Measurements from ENCODE around the gene SLC13A3.

DNA sequence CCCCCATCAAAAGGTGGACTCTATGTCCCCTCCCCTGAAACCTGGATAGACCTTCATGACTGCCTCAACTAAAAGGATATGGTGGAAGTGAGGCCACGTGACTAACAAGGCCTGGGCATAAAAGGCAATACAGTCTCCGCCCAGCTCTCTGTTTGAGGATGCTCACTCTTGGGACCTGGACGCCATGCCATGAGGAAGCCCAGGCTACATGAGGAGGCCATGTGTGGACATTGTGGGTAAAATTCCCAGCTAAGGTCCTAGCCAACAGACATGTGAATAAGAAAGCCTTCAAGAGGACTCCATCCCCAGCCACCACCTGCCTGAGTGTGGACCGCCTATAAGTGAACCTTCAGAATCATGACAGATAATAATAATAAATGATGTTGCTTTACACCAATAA, 130.7 kb downstream of the SLC13A3 start:
- no peak for TF ChIP-seq CTCF (conservative IDR thresholded peaks at IDR 0.05; ENCODE audit: low read depth, low read length)
- no peak for TF ChIP-seq EZH2 (IDR thresholded peaks at IDR 0.05; ENCODE audit: borderline replicate concordance, low read depth, low read length, poor library complexity, severe bottlenecking)
